Suprapubic skin (tissue), 4 donors: ENCODE data around the gene SP2. TPM values are rescaled to one million over a fixed set of nuclear protein-coding genes. Genes with fewer than 3 reads are reported as not detected.
A peak's percentile ranks its signal among the peaks of the same experiment; 100 is the strongest.

Experiments used
- DNase-seq, 2 donors: peaks; one replicate each; pipeline ENCODE4 v3.0.0-alpha.2; 2019; ENCODE audit warnings: low spot score in 2 of 2
- H3K27ac ChIP-seq: fragments of 200-600 bp; sonication (generic); one replicate; pipeline ENCODE4 v1.5.1; 2019
- H3K27me3 ChIP-seq: fragments of 200-600 bp; sonication (generic); one replicate; pipeline ENCODE4 v1.5.1; 2019
- H3K36me3 ChIP-seq: fragments of 200-600 bp; sonication (generic); one replicate; pipeline ENCODE4 v1.5.1; 2019
- H3K4me1 ChIP-seq: fragments of 200-600 bp; sonication (generic); one replicate; pipeline ENCODE4 v1.5.1; 2019
- H3K4me3 ChIP-seq: fragments of 200-600 bp; sonication (generic); one replicate; pipeline ENCODE4 v1.5.1; 2019; ENCODE audit warnings: mild to moderate bottlenecking
- H3K9me3 ChIP-seq: fragments of 200-600 bp; sonication (generic); one replicate; pipeline ENCODE4 v1.5.1; 2019
- CTCF ChIP-seq, 2 donors: fragments of 200-600 bp in 1 of 2; fragments of 450-650 bp in 1 of 2; sonication (generic) in 1 of 2; IDR thresholded peaks; one replicate each; pipeline ENCODE4 v1.5.1; 2016 to 2019; ENCODE audit warnings: antibody characterized with exemption in 2 of 2, mild to moderate bottlenecking in 1 of 2, moderate library complexity in 1 of 2
- EP300 ChIP-seq: sonication (generic); formaldehyde crosslinking; IDR thresholded peaks from one replicate; pipeline ENCODE4 v1.6.1; 2017; ENCODE audit warnings: antibody characterized with exemption
- POLR2A ChIP-seq, 2 donors: fragments of 450-650 bp; IDR thresholded peaks; one replicate each; pipeline ENCODE4 v1.6.1; 2017; ENCODE audit warnings: antibody characterized with exemption in 2 of 2, mild to moderate bottlenecking in 2 of 2, moderate library complexity in 2 of 2
- POLR2AphosphoS5 ChIP-seq, 3 donors: sonication (generic); formaldehyde crosslinking; IDR thresholded peaks; one replicate each; pipeline ENCODE4 v1.6.1; 2017; ENCODE audit warnings: antibody characterized with exemption in 3 of 3
- WGBS: methylation state at CpG from one replicate; pipeline ENCODE4 v1.1.5; 2018; 5-methylcytosine and 5-hydroxymethylcytosine counted together
- total RNA-seq, 4 donors: library from RNA; depleted of rRNA; stranded (reverse); fragments of >200 nt; gene quantifications; one replicate each; pipeline ENCODE4 v1.1.0, GENCODE V29; 2016

Gene SP2
- total RNA-seq, 4 donors from 2014 or later = 6.9 to 12.7 (median 9.8) TPM

- Histone ChIP-seq H3K27ac (peak overlapping the region; percentile 69), H3K36me3 (peaks cover 15% of the 10 kb centered on the region), H3K4me3 (peak overlapping the region; percentile 39), H3K27me3 (no peaks in the 10 kb centered on the region), H3K4me1 (peaks cover 26% of the 10 kb centered on the region), H3K9me3 (no peaks in the 10 kb centered on the region)
- DNase-seq = peak; percentile 92 to 96
- WGBS = 4% methylated on average over 22 of the region's 22 CpGs
- TF ChIP-seq EP300 = no peak
- no peak for TF ChIP-seq POLR2AphosphoS5 (IDR thresholded peaks at IDR 0.05)
- TF ChIP-seq CTCF (IDR thresholded peaks at IDR 0.05) = peak; percentile 72 to 93
- TF ChIP-seq POLR2A (IDR thresholded peaks at IDR 0.05) = no peak
Observed at GRCh38 chr17:47949197-47949759, 53.2 kb downstream of the SP2 start.

GRCh38 chr17:47949946-47950345, 53.9 kb downstream of the SP2 start:
- H3K36me3 ChIP-seq = peaks cover 12% of the 10 kb centered on the region
- no peaks in the 10 kb centered on the region for H3K27me3 ChIP-seq
- no peak for DNase-seq
- no peak overlapping the region for H3K4me3 ChIP-seq
- peak overlapping the region; percentile 69 for H3K27ac ChIP-seq
- 51% methylated on average over 3 of the region's 3 CpGs for WGBS
- TF ChIP-seq POLR2A (IDR thresholded peaks at IDR 0.05) = no peak
- TF ChIP-seq EP300 = no peak
- no peak for TF ChIP-seq CTCF (IDR thresholded peaks at IDR 0.05)
- no peak for TF ChIP-seq POLR2AphosphoS5 (IDR thresholded peaks at IDR 0.05)
- H3K9me3 ChIP-seq = no peaks in the 10 kb centered on the region
- H3K4me1 ChIP-seq = peaks cover 26% of the 10 kb centered on the region

GRCh38 chr17:47950448-47950847, 54.4 kb downstream of the SP2 start:
- Histone ChIP-seq H3K36me3 (peaks cover 7% of the 10 kb centered on the region), H3K9me3 (no peaks in the 10 kb centered on the region), H3K27ac (peak overlapping the region; percentile 5), H3K27me3 (no peaks in the 10 kb centered on the region), H3K4me3 (no peak overlapping the region), H3K4me1 (peaks cover 29% of the 10 kb centered on the region)
- WGBS = 80% methylated on average over 4 of the region's 4 CpGs
- TF ChIP-seq POLR2A (IDR thresholded peaks at IDR 0.05) (no peak), EP300 (no peak), CTCF (IDR thresholded peaks at IDR 0.05) (no peak), POLR2AphosphoS5 (IDR thresholded peaks at IDR 0.05) (no peak)
- no peak for DNase-seq

- H3K4me1 ChIP-seq = peaks cover 35% of the 10 kb centered on the region
- WGBS = 72% methylated on average over 12 of the region's 12 CpGs
- TF ChIP-seq POLR2A (IDR thresholded peaks at IDR 0.05) (no peak), EP300 (no peak), POLR2AphosphoS5 (IDR thresholded peaks at IDR 0.05) (no peak), CTCF (IDR thresholded peaks at IDR 0.05) (no peak)
- H3K36me3 ChIP-seq = no peaks in the 10 kb centered on the region
- no peaks in the 10 kb centered on the region for H3K27me3 ChIP-seq
- no peak overlapping the region for H3K4me3 ChIP-seq
- H3K9me3 ChIP-seq = no peaks in the 10 kb centered on the region
- DNase-seq = no peak
- peak overlapping the region; percentile 37 for H3K27ac ChIP-seq
Observed at GRCh38 chr17:47952171-47953021, 56.4 kb downstream of the SP2 start.

- Histone ChIP-seq H3K4me3 (no peak overlapping the region), H3K27me3 (no peaks in the 10 kb centered on the region), H3K9me3 (no peaks in the 10 kb centered on the region), H3K27ac (no peak overlapping the region), H3K36me3 (no peaks in the 10 kb centered on the region), H3K4me1 (peaks cover 44% of the 10 kb centered on the region)
- DNase-seq = no peak
- TF ChIP-seq EP300 (no peak), POLR2A (IDR thresholded peaks at IDR 0.05) (no peak), POLR2AphosphoS5 (IDR thresholded peaks at IDR 0.05) (no peak), CTCF (IDR thresholded peaks at IDR 0.05) (no peak)
Observed at GRCh38 chr17:47953909-47954308, 57.9 kb downstream of the SP2 start.
